ENCODE data around the gene TANGO2.
"Not testable (repeated sequence)": the region's sequence is repeated elsewhere in the genome, so short reads cannot be mapped to it uniquely, and the experiment has no call there.

Gene TANGO2

DNA sequence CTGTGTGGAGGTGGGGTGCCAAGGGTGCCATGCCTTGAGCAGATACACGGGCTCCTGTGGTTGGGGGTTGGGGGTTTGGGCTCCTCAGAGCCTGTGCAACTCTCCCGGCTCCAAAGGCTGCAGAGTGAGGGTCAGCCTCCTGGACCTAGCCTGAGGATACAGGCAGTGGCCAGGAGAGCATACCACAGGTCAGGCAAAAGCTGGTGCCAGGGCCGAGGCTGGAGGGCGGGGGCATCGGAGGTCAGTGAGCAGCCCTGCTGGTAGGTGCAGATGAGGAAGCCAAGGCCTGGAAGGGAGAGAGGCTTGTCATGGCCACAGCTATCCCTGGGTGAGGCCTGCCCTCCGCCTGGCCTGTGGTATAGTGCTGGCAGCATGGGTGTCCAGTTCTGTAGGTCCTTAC, 33.6 kb downstream of the TANGO2 start:
- no peak for DNase-seq (ENCODE audit: low read depth, low spot score)
- no peak overlapping the region for H3K4me3 ChIP-seq (ENCODE audit: low read length)

DNA sequence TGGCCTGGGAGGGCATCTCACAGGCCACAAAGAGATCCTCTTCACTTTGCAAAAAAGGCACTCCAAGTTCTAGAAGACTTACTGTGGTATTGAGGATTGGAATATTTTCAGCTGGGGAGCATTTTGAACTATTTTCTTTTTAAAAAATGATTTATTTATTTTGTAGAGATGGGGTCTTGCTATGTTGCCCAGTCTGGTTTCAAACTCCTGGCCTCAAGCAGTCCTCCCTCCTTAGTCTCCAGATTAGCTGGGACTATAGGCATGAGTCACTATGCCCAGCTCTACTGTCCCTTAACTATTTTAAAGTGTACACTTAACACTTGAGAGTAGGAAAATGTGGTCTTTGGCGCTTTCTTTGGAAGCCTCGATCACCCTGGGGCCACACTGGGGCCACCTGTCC, 34.2 kb downstream of the TANGO2 start:
- no peak for DNase-seq (ENCODE audit: low read depth, low spot score)
- no peak overlapping the region for H3K4me3 ChIP-seq (ENCODE audit: low read length)

DNA sequence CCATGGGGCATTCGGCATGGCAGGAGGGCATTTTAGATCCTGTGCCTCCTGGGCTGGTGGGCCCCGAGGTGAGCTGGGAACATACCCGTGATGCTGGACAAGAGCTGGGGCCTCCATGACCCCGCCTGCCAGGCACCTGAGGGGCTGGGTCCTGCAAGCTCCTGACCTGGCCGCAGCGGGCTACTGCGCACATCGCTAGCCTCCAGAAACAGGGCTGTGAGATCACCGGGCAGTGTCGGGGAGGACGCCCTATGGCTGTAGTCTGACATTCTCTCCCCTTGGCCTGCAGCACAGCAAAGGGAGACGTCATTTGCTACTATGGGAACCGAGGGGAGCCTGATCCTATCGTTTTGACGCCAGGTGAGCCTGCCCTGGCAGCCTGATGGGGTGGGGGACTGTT, 34.7 kb downstream of the TANGO2 start:
- H3K4me3 ChIP-seq (ENCODE audit: low read length), result no peak overlapping the region
- DNase-seq (ENCODE audit: low read depth, low spot score), result no peak

DNA sequence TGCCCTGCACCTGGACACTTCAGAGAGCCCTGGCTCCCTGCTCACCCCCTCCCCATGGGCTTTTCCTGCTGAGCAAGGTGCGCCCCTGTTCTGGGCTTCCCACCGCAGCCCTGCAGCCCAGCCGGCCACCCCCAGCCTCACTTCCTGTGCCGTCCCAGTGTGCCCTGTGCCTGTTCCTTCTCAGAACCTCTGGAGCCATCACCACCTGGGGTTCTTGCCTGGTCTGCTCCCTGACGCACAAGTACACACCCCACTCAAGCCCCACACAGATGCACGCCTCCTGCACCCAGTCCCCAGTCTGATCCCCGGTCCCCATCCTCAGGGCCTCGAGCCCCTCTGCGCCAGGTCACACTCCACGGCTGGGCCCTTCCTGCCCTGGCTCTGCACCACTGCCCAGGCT, 35.3 kb downstream of the TANGO2 start:
- no peak overlapping the region for H3K4me3 ChIP-seq (ENCODE audit: low read length)
- no peak for DNase-seq (ENCODE audit: low read depth, low spot score)

DNA sequence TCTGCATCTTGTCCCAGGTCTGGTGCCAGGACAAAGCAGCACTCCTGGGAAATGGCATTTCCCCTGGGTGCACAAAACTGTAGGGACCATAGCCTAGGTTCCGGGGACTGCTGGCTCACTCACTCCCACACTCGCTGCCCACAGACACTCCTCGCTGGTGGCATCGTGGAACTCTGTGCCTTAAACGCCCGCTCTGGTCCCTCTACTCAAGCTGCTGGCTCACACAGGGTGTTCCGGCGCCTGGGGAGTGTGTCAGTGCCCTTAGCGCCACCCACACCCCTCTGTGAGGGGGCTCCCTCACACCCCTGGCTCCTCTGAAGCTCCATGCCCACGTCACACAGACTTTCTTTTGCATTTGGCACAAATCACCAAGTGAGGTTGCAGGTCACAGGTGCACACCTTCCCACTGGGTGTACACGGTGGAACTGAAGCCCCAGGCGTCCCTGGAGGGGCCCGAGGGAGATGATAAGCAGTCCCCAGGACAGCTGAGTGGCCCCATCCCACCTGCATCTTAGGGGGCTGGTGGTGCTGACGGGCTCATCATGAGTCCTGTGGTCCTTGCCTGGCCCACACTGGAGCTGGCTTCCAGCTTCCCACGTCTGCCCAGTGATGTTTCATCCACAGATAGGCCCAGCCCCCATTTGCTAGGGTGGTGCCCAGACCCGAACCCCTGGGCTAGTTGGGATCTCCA, 35.9 kb downstream of the TANGO2 start:
- no peak for DNase-seq (ENCODE audit: low read depth, low spot score)

DNA sequence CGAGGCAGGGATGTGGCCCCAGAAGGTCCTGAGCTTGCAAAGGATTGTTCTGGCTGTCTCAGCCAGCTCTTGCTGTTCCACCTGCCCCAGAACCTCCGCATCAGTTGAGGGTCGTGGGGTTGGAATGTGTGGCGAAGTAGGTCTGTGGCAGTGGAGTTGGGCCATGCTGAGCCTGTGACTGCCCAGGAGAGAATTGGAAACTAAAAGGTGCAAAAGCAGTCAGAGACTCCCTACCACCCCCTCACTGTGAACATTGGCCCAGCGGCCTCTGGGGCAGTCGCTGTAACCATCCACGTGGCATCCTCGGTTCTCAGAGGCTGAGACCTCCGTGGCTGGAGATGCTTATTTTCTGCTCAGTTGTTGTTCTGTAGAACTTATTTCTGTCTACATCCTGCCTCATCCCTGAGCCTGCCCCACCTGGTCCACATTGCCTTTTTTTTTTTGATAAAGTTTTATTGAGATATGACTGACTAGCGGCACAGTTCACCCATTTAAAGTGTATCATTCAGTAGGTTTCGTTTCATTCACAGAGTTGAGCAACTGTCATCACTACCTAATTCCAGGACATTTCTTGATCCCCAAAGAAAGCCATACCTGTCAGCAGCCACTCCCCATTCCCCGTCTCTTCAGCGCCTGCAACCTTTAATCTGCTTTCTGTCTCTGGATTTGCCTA, 36.8 kb downstream of the TANGO2 start:
- no peak for DNase-seq (ENCODE audit: low read depth, low spot score)
- no peak overlapping the region for H3K4me3 ChIP-seq (ENCODE audit: low read length)

More for the DNA sequence above, 35.9 kb downstream of the TANGO2 start:
- H3K4me3 ChIP-seq (ENCODE audit: low read length), result no peak overlapping the region

DNA sequence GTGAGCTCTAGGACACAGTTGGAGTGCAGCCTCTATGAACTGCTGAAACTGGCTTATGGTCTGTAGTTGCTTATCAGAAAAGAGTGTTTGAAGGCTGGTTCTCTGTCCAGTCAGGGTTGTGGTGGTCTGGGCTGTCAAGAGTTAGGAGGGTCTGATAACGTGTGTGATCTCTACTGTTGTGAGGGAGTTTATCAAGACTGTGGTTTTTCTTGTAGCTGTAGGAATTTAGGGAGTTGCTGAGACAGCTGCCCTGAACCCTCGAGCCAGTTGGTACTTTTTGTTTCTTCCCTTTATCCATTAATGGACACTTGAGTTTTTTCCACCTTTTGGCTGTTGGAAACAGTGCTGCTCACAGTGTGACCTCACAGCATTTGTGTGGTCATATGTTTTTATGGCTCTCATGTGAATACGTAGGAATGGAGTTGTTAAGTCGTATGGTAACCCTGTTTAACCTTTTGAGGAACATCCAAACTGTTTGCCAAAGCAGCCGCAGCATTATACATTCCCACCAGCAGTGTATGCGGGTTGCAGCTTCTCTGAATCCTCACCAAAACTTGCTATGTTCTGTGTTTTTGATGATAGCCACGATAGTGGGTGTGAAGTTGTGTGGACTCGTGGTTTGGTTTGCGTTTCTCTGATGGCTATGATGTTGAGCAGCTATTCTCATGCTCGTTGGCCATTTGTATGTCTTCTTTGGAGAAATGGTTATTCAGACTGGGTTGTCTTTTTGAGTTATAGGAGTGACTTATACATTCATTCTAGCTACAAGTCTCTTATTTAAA, 38.3 kb downstream of the TANGO2 start:
- no peak overlapping the region for H3K4me3 ChIP-seq (ENCODE audit: low read length)
- no peak for DNase-seq (ENCODE audit: low read depth, low spot score)

DNA sequence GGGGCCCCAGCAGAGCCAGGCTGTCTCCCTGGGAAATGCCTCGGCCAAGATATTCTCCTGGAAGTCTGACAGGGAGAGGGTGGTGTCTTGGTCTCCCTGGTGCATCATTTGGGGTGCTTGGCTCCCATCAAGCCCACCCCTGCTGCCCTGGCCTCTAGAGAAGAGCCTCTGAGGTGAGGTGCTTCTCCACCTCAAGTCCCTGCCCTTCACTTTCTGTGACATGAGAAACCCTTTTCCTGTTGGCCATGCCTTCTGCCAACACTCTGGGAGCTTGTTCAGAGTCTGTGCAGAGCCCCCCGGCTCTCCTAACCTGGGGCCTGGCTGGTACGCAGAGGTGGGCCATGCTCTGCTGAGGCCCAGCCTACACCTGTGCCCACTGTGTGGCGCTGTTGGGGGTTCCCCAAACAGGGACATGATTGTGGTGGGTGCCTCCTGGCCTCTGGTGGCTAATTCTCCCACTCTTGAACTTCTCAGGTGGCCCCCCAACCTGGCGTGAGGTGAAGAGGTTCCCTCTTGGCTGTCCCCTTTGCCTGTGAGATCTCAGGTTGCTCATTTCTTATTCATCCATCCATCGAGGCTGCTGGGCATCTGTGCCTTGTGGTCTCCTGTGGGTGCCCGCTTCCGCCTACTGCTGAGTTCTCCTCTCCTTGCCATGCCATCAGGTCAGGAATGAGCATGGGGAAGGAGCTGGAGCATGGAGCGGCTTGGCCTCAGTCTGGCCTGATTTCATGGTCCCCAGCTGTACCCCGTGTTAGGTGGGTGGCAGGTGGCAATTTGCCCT, 40.0 kb downstream of the TANGO2 start:
- no peak for DNase-seq (ENCODE audit: low read depth, low spot score)
- H3K4me3 ChIP-seq (ENCODE audit: low read length), result no peak overlapping the region

DNA sequence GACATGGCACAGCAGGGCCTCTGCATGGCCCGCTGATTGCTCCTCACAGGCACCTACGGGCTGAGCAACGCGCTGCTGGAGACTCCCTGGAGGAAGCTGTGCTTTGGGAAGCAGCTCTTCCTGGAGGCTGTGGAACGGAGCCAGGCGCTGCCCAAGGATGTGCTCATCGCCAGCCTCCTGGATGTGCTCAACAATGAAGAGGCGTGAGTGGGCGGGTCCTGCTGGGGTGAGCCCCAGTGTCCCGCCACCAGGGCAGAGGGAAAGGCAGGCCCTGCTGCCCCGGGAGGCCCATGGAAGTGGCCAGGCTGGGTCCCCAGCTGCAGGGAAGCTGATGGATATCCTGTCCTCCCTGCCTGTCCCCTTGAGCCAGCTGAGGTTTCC, 40.6 kb downstream of the TANGO2 start:
- H3K4me3 ChIP-seq (ENCODE audit: low read length), result no peak overlapping the region
- DNase-seq (ENCODE audit: low read depth, low spot score), result no peak

DNA sequence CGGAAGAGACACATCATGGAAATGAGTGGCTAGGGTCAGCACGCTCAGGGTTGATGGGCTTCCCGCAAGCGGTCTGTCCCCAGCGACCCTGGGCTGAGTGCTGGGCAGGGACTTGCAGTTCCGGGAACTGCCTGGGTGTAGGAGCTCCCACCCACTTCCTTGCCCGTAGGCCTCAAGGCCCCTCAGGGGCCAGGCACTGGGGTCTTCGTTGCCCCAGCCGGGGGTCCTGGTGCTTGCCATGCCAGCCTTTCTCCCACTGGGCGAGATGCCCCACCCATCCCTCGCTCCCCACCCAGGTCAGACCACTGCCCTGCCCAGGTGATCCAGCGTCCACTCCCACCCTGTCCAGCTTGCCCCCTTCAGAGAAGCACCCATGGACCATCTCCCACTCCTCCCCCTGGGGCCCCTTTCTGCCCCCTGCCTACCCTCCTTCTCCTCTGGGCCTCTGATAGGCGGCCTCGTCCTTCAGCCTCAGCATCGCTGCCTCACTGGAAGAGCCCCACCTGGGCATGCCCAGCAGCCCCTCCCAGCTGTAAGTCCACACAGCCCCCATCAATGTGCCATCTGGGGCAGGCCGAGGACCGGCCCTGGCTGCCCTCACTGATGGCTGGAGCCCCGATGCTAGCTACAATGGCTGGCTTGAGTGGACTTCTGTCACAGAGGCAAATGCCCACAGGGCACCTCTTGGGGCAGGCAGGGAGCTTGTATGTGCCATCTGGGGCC, 41.3 kb downstream of the TANGO2 start:
- no peak overlapping the region for H3K4me3 ChIP-seq (ENCODE audit: low read length)
- no peak for DNase-seq (ENCODE audit: low read depth, low spot score)

DNA sequence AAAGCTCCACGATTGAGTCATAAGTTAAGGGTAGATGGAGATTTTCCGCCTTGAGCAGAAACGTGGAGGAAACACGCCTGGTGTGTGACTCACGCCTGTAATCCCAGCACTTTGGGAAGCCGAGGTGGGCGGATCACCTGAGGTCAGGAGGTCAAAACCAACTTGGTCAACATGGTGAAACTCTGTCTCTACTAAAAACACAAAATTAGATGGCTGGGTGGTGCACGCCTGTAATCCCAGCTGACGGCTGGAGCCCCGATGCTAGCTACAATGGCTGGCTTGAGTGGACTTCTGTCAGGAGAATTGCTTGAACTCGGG, 41.8 kb downstream of the TANGO2 start:
- DNase-seq (ENCODE audit: low read depth, low spot score), result no peak
- H3K4me3 ChIP-seq (ENCODE audit: low read length), result no peak overlapping the region

DNA sequence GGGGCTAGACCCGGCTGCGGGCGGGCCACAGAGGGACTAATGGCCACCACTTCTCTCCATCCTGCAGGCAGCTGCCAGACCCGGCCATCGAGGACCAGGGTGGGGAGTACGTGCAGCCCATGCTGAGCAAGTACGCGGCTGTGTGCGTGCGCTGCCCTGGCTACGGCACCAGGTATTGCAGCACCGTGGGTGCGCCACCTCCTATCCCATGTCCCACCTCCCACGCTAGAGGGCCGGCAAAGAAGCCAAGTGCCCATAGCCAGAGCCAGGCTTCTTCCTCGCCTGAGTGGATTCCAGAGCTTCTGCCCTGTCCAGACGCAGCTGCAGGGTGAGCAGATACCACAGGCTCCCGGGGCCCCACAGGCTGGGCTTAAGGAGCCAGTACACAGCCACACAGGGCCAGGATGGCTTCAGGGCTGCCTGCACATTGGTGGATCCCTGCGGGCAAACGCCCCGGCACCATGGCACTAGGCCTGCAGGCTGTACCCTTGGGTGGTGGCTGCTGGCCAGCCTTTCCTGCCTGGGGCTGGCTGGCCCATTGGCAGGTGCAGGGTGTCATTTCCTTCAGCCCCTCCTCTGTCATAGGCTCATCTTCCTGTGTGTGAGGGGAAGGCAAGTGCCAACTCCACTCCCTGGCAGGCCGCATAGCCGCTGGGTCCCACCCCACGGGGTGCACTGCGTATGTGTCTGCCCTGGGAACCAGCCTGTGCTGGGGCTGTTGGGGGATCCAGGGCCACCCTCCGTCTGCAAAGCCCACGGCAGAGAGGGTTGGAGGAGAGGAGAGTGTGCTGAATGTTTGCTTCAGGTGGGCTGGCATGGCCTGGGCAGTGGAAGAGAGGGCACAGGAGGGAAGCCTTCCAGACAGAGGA, 42.6 kb downstream of the TANGO2 start:
- DNase-seq (ENCODE audit: low read depth, low spot score), result no peak
- H3K4me3 ChIP-seq (ENCODE audit: low read length), result no peak overlapping the region

DNA sequence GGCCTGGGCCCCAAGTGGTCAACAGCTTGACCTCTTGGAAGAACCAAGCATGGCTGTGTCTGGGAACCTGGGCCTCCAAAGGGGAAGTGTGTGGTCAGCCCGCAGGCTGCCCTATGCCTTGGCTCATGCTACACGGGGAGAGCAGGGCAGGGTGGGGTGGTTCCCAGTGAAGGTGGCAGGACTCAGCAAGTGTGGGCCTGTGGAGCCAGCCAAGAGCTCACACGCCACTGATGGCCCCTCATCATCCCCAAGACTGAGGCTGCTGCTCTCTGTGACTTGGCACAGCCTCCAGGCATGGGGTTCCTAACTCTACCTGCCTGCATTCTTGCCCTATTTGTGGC, 43.2 kb downstream of the TANGO2 start:
- H3K4me3 ChIP-seq (ENCODE audit: low read length), result no peak overlapping the region
- no peak for DNase-seq (ENCODE audit: low read depth, low spot score)

DNA sequence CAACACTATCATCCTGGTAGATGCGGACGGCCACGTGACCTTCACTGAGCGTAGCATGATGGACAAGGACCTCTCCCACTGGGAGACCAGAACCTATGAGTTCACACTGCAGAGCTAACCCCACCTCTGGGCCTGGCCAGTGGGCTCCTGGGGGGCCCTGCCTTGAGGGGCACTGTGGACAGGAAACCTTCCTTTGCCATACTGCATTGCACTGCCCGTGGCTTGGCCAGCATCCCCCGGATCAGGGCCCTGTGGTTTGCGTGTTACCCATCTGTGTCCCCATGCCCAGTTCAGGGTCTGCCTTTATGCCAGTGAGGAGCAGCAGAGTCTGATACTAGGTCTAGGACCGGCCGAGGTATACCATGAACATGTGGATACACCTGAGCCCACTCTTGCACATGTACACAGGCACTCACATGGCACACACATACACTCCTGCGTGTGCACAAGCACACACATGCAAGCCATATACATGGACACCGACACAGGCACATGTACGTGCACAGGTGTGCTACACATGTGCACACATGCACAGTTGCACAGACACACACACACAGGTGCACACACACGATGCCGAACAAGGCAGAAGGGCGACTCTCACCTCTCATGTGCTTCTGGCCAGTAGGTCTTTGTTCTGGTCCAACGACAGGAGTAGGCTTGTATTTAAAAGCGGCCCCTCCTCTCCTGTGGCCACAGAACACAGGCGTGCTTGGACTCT, 43.8 kb downstream of the TANGO2 start:
- H3K4me3 ChIP-seq (ENCODE audit: low read length), result no peak overlapping the region
- no peak for DNase-seq (ENCODE audit: low read depth, low spot score)

DNA sequence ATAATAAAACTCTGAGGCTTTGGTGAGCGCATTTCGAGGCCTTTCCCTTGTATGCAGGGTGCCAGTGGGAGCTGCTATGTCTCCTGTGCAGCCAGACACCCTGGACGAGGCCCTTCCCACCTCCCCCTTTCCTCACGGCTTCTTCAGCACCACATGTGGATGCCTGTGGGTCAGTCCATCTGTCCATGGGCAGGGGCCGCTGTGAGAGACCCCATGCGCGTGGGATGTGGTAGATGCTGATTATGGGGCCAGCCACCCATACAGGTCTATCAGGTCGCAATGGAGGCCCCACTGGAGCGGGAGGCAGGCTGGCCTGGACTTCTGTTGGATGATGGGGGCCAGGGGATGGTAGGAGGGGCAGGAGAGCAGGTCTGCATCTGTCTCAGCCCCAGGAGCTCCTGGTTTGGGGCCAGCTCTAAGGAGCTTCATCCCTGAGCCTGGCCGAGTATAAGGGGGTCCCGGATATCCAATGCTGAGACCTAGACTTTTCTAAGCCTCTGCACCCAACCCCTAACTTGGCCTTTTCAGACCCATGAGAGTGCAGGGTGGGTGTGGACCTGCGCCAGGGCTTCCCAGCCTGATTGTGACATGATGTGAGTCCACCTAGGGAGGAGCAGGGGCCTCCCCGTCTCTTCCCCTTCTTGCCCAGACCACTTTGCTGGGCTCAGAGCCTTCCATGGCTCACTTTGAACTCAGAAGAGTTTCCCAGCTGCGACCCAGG, 45.1 kb downstream of the TANGO2 start:
- H3K4me3 ChIP-seq (ENCODE audit: low read length), result no peak overlapping the region
- DNase-seq (ENCODE audit: low read depth, low spot score), result no peak

DNA sequence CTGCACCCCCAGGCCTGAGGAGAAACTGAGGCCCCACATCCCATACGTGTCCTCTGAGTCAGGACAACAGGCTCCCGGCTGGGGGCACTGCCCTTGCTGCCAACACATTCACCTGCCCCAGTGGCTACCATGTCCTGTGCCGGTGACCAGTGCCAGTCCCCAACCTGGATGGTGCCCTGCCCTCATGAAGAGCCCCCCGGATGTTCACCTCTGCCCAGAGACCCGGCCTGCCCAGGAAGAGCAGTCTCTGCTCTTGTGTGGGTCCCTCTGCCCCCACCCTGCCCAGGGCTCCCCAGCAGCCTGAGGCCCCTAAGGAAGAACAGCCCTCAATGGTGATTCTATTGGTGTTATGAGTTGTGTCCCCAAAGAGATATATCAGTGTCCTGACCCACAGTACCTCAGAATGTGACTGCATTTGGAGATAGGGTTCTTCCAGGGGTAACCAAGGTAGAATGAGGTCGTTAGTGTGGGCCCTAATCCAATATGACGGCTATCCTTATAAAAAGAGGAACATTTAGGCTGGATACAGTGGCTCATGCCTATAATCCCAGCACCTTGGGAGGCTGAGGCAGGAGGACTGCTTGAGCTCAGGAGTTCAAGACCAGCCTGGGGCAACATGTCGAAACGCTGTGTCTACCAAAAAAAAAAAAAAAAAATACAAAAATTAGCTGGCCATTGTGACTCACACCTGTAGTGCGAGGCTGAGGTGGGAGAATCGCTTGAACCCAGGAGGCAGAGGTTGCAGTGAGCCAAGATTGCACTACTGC, 45.9 kb downstream of the TANGO2 start:
- H3K4me3 ChIP-seq (ENCODE audit: low read length), result no peak overlapping the region
- no peak for DNase-seq (ENCODE audit: low read depth, low spot score)

DNA sequence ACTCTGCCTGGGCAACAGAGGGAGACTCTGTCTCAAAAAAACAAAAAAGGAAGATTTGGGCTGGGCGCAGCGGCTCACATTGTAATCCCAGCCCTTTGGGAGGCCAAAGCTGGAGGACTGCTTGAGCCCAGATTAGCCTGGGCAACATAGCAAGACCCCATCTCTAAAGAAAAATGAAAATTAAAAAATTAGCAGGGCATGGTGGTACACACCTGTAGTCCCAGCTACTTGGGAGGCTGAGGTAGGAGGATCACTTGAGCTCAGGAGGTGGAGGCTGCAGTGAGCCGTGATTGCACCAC, 46.4 kb downstream of the TANGO2 start:
- DNase-seq (ENCODE audit: low read depth, low spot score); H3K4me3 ChIP-seq (ENCODE audit: low read length): not testable (repeated sequence)
